HFF-Myc (cell line): Measurements from ENCODE around the gene KCNN3.
A peak's percentile ranks its signal among the peaks of the same experiment; 100 is the strongest.

Experiments used
- DNase-seq: peaks from one replicate; pipeline ENCODE4 v3.0.0-alpha.2; 2011; ENCODE audit warnings: low read depth; ENCODE audit errors: extremely low read depth
- H3K4me3 ChIP-seq: replicated peaks from 2 replicates; pipeline ENCODE4 v1.5.1; 2011; ENCODE audit warnings: low read depth, mild to moderate bottlenecking, control low read depth, low read length
- CTCF ChIP-seq: IDR thresholded peaks from 2 replicates; pipeline ENCODE4 v1.5.1; 2012; ENCODE audit warnings: mild to moderate bottlenecking, low read depth, low read length, control low read depth; ENCODE audit errors: missing control alignments

KCNN3 gene

GRCh38 chr1:154855186-154855851 is 14.8 kb downstream of the KCNN3 start:
- H3K4me3 ChIP-seq, result no peak overlapping the region
- no peak for DNase-seq
- no peak for TF ChIP-seq CTCF

GRCh38 chr1:154852845-154853244 is 17.2 kb downstream of the KCNN3 start:
- no peak for TF ChIP-seq CTCF
- no peak overlapping the region for H3K4me3 ChIP-seq
- no peak for DNase-seq

GRCh38 chr1:154851392-154852177 is 18.5 kb downstream of the KCNN3 start:
- DNase-seq, result no peak
- no peak for TF ChIP-seq CTCF
- no peak overlapping the region for H3K4me3 ChIP-seq

- DNase-seq, result no peak
- no peak for TF ChIP-seq CTCF
- H3K4me3 ChIP-seq, result no peak overlapping the region
These were observed 20.4 kb downstream of the KCNN3 start for GRCh38 chr1:154849645-154850131.

GRCh38 chr1:154848983-154849382 is 21.1 kb downstream of the KCNN3 start:
- no peak for DNase-seq
- no peak for TF ChIP-seq CTCF
- no peak overlapping the region for H3K4me3 ChIP-seq

- no peak overlapping the region for H3K4me3 ChIP-seq
- DNase-seq, result peak; percentile 22
- TF ChIP-seq CTCF, result no peak
These were observed 22.2 kb downstream of the KCNN3 start for GRCh38 chr1:154847891-154848290.
